Subcutaneous adipose tissue (tissue), 4 donors: Measurements from ENCODE around the gene ADAM12. TPM values are rescaled to one million over a fixed set of nuclear protein-coding genes. Genes with fewer than 3 reads are reported as not detected.

Experiments used
- CTCF ChIP-seq: fragments of 450-650 bp; IDR thresholded peaks from one replicate; pipeline ENCODE4 v1.5.1; 2016; ENCODE audit warnings: low read depth, mild to moderate bottlenecking, control low read depth, antibody characterized with exemption, moderate library complexity
- total RNA-seq, 4 donors: library from RNA; depleted of rRNA; stranded (reverse); fragments of >200 nt; gene quantifications; one replicate each; pipeline ENCODE4 v1.1.0, GENCODE V29; 2016

The ADAM12 gene
- total RNA-seq, 4 donors from 2014 or later = 11.5 to 20.4 (median 14.5) TPM

GRCh38 chr10:126060261-126060931 is 327.9 kb downstream of the ADAM12 start:
- TF ChIP-seq CTCF = no peak

- TF ChIP-seq CTCF = no peak
These were observed 329.0 kb downstream of the ADAM12 start for GRCh38 chr10:126059076-126059826.

- TF ChIP-seq CTCF = no peak
These were observed 329.8 kb downstream of the ADAM12 start for GRCh38 chr10:126058507-126058906.

GRCh38 chr10:126058104-126058503 is 330.2 kb downstream of the ADAM12 start:
- TF ChIP-seq CTCF = no peak

- TF ChIP-seq CTCF = no peak
These were observed 330.8 kb downstream of the ADAM12 start for GRCh38 chr10:126057494-126057893.

GRCh38 chr10:126054191-126054590 is 334.1 kb downstream of the ADAM12 start:
- TF ChIP-seq CTCF = no peak

GRCh38 chr10:126052171-126052570 is 336.1 kb downstream of the ADAM12 start:
- no peak for TF ChIP-seq CTCF
